Osteocyte (in vitro differentiated cells): ENCODE measurements around the gene WWTR1. TPM values are rescaled to one million over a fixed set of nuclear protein-coding genes. Genes with fewer than 3 reads are reported as not detected.

Experiments
- DNase-seq: peaks from one replicate; pipeline ENCODE4 v3.0.0; 2021; ENCODE audit warnings: mixed read lengths; ENCODE audit not compliant: unreplicated experiment; ENCODE audit errors: extremely low spot score
- H3K27ac Mint-ChIP-seq: one replicate; pipeline ENCODE4 v1.8.0; 2021; ENCODE audit warnings: mild to moderate bottlenecking, mixed read lengths; ENCODE audit not compliant: unreplicated experiment
- H3K27me3 Mint-ChIP-seq: one replicate; pipeline ENCODE4 v1.8.0; 2021; ENCODE audit warnings: mixed read lengths; ENCODE audit not compliant: unreplicated experiment
- H3K36me3 Mint-ChIP-seq: one replicate; pipeline ENCODE4 v1.8.0; 2021; ENCODE audit warnings: mixed read lengths; ENCODE audit not compliant: unreplicated experiment
- H3K4me1 Mint-ChIP-seq: one replicate; pipeline ENCODE4 v1.8.0; 2021; ENCODE audit warnings: mixed read lengths; ENCODE audit not compliant: unreplicated experiment
- H3K4me3 Mint-ChIP-seq: one replicate; pipeline ENCODE4 v1.8.0; 2021; ENCODE audit warnings: mild to moderate bottlenecking, moderate library complexity, mixed read lengths; ENCODE audit not compliant: unreplicated experiment
- H3K9me3 Mint-ChIP-seq: one replicate; pipeline ENCODE4 v1.8.0; 2021; ENCODE audit warnings: mixed read lengths; ENCODE audit not compliant: unreplicated experiment
- total RNA-seq: library from RNA; stranded (reverse); gene quantifications from 2 replicates; pipeline ENCODE4 v1.2.1, GENCODE V29; 2021
- TF ChIP-seq, protein P1 (sequence below): fragments of 200-600 bp; sonication (generic); IDR thresholded peaks from 2 replicates; pipeline ENCODE4 v1.5.0; 2021; ENCODE audit warnings: antibody characterized with exemption, mild to moderate bottlenecking, moderate library complexity

WWTR1 gene
- total RNA-seq, 1 donor from 2014 or later: 120 TPM

DNA sequence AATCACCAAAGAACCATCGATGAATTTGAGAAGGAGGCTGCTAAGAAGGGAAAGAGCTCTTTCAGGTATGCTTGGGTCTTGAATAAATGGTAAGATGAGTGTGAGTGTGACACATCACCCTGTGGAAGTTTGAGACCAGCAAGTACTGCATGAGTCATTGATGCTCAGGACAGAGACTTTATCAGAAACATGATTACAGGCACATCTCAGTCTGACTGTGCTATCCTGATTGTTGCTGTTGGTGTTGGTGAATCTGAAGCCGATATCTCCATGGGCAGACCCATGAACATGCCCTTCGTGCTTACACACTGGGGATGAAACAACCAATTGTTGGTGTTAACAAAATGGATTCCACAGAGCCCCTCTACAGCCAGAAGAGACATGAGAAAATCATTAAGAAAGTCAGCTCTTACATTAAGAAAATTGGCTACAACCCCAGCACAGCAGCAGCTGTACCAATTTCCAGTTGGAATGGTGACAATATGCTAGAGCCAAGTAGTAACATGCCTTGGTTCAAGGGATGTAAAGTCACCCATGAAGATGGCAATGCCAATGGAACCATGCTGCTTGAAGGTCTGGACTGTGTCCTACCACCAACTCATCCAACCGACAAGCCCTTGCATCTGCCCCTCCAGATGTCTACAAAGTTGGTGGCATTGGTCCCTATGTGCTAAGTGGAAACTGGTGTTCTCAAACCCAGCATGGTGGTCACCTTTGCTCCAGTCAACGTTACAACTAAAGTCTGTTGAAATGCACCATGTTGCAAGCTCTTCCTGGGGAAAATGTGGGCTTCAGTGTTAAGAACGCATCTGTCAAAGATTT, 162.9 kb downstream of the WWTR1 start:
- TF ChIP-seq, protein P1, sequence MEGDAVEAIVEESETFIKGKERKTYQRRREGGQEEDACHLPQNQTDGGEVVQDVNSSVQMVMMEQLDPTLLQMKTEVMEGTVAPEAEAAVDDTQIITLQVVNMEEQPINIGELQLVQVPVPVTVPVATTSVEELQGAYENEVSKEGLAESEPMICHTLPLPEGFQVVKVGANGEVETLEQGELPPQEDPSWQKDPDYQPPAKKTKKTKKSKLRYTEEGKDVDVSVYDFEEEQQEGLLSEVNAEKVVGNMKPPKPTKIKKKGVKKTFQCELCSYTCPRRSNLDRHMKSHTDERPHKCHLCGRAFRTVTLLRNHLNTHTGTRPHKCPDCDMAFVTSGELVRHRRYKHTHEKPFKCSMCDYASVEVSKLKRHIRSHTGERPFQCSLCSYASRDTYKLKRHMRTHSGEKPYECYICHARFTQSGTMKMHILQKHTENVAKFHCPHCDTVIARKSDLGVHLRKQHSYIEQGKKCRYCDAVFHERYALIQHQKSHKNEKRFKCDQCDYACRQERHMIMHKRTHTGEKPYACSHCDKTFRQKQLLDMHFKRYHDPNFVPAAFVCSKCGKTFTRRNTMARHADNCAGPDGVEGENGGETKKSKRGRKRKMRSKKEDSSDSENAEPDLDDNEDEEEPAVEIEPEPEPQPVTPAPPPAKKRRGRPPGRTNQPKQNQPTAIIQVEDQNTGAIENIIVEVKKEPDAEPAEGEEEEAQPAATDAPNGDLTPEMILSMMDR: no peak
- Mint-ChIP-seq H3K27me3 (no peaks in the 10 kb centered on the region), H3K27ac (no peak overlapping the region), H3K36me3 (no peaks in the 10 kb centered on the region), H3K4me1 (peaks cover 4% of the 10 kb centered on the region), H3K4me3 (no peak overlapping the region), H3K9me3 (no peaks in the 10 kb centered on the region)
- DNase-seq: no peak

DNA sequence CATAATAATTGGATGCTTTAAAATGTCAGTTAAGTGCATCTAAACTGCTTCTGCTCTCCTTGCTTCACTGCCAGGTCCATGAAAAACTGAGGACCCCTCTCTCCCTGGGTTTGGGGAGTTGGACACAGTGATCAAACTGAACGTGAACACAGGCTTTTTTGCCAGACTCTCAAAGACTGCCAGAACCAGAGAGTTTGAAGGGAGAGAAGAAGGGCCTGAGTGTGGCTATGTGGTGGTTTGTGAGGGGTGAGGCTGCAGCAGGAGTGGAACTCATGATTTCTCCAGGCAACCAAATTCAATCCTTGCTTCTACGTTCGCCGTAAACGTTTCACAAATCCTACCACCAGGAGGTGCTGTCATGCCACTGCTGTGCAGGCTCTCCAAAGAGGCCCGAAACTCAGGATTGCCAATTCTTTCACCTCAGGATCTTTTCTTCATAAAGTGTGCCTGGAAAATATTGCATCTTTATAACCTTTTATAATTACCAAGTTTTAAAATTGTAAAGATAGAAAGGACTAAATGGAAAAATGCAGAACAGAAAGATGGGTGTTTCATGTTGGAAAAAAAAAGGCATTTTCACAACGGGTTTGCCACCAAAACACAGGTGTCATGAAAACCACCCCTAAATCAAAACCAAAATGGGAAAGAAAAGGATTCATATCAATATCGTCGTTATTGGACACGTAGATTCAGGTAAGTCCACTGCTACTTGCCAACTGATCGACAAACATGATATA, 163.6 kb downstream of the WWTR1 start:
- Mint-ChIP-seq H3K9me3 (no peaks in the 10 kb centered on the region), H3K27ac (no peak overlapping the region), H3K36me3 (no peaks in the 10 kb centered on the region), H3K4me3 (no peak overlapping the region), H3K4me1 (peaks cover 8% of the 10 kb centered on the region), H3K27me3 (no peaks in the 10 kb centered on the region)
- TF ChIP-seq, protein P1: peak; percentile 89
- peak; percentile 89 for DNase-seq

DNA sequence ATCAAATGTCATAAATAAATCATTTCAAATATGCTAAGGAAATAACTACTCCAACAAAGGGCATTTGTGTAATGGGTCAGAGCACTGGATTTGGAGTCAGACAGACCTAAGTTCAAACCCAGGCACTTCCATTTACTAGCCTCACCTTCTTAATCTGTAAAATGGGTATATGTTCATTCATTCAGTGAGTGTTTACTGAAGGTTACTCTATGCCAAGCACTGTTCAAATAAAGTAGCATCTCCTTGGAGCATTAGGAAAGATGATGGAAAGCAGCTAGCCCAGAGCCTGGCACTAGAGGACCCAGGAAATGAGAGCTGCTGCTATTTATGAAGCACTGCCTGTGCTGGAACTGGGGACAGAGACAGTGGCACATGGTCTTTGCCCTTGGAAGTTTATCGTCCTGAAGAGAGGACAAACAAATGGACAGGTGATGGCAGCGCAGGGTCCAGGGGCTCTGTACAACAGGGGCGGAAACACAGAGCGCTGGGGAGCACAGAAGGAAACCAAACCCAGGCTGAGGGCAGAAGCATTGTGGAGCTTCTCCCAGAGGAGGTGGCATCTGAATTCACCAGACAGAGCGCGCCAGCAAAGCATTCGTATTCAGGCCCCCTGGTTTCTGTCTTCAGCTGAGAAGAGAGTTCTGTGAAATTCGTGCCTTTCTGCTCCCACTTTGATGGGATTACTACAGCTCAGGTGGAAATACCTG, 164.4 kb downstream of the WWTR1 start:
- no peak overlapping the region for H3K27ac Mint-ChIP-seq
- H3K36me3 Mint-ChIP-seq: no peaks in the 10 kb centered on the region
- H3K27me3 Mint-ChIP-seq: no peaks in the 10 kb centered on the region
- no peak for DNase-seq
- H3K4me1 Mint-ChIP-seq: peaks cover 10% of the 10 kb centered on the region
- TF ChIP-seq, protein P1: no peak
- no peak overlapping the region for H3K4me3 Mint-ChIP-seq
- no peaks in the 10 kb centered on the region for H3K9me3 Mint-ChIP-seq

DNA sequence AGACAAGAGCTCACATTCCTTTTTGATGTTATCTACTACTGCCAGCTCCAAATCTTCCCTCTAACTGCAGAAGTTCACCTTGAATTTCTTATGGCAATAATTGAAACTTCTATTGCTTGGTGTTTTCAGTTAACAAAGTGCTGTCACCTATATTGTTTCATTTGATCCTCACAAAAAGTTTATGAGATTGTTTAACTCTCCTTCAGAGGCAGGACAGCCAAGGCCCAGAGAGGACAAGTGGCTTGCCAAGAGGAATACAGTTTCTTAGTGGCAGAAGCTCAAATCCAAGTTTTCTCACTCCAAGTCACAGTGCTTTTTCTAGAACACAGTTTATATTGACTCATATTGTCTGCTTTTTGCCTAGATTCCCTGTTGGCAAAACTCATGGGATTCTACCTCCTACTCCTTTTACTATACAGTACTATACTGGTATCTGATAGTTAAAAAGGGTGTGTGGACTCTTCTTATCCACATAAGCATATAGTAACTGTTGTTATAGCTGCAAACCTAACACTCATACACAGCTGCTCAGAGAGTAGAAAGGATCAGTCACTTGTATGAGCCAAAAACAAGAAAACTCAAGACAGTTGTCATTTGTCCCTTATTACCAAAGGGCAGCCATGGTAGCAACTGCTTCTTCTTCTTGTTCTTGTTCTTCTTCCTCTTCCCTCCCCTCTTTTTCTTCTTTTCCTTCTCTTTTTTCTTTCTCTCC, 167.4 kb downstream of the WWTR1 start:
- H3K4me1 Mint-ChIP-seq: peaks cover 14% of the 10 kb centered on the region
- H3K4me3 Mint-ChIP-seq: no peak overlapping the region
- DNase-seq: no peak
- H3K27me3 Mint-ChIP-seq: no peaks in the 10 kb centered on the region
- H3K9me3 Mint-ChIP-seq: no peaks in the 10 kb centered on the region
- H3K36me3 Mint-ChIP-seq: no peaks in the 10 kb centered on the region
- TF ChIP-seq, protein P1: no peak
- H3K27ac Mint-ChIP-seq: no peak overlapping the region
